Umbilical cord (tissue), 2 donors: ENCODE data around the gene RPL29. TPM values are rescaled to one million over a fixed set of nuclear protein-coding genes. Genes with fewer than 3 reads are reported as not detected.
"Not testable (repeated sequence)": the region's sequence is repeated elsewhere in the genome, so short reads cannot be mapped to it uniquely, and the experiment has no call there.

ENCODE experiments used
- DNase-seq: peaks from one replicate; pipeline ENCODE4 v3.0.0-alpha.2; 2015; ENCODE audit warnings: low spot score
- total RNA-seq: library from RNA; depleted of rRNA; stranded (reverse); fragments of >200 nt; gene quantifications from one replicate; pipeline ENCODE4 v1.2.3, GENCODE V29; 2014; ENCODE audit warnings: low replicate concordance; ENCODE audit not compliant: insufficient read depth

RPL29 gene
- total RNA-seq, 1 donor from 2014 or later, result 786 TPM

- no peak for DNase-seq
These were observed 10.5 kb upstream of the RPL29 start for GRCh38 chr3:52006017-52006819.

DNA sequence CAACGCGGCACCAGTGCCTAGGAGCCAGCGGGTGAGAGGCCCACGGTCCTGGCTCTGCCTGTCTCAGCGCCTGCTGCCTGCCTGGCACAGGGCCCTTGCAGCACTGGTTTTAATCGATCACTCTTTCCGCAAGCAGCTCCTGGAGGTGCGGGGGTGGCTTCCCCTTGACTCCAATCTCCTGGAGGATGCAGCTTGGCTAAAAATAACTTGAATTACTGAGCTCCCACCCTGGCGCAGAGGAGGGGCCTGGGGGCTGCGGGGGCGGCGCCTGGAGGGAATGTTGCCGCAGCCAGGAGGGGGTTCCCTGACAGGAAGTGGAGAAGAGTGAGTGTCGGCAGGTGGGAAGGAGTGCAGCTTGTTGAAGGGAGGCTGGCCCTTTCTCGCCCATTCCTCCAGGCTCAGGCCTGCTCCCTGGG lies 9.9 kb upstream of the RPL29 start:
- DNase-seq, result peak; percentile 53

- DNase-seq, result no peak
These were observed 9.3 kb upstream of the RPL29 start for GRCh38 chr3:52004906-52005395.

GRCh38 chr3:52004163-52004787 lies 8.6 kb upstream of the RPL29 start:
- DNase-seq, result peak; percentile 82

- no peak for DNase-seq
These were observed 7.1 kb upstream of the RPL29 start for GRCh38 chr3:52002748-52003147.

GRCh38 chr3:52001443-52001974 lies 5.8 kb upstream of the RPL29 start:
- peak; percentile 68 for DNase-seq

GRCh38 chr3:51999846-52000245 lies 4.2 kb upstream of the RPL29 start:
- no peak for DNase-seq

- DNase-seq, result no peak
These were observed 3.1 kb upstream of the RPL29 start for GRCh38 chr3:51998774-51999173.

- peak; percentile 50 for DNase-seq
These were observed 2.4 kb upstream of the RPL29 start for GRCh38 chr3:51997935-51998596.

GRCh38 chr3:51997172-51997571 lies 1.5 kb upstream of the RPL29 start:
- DNase-seq, result no peak

DNA sequence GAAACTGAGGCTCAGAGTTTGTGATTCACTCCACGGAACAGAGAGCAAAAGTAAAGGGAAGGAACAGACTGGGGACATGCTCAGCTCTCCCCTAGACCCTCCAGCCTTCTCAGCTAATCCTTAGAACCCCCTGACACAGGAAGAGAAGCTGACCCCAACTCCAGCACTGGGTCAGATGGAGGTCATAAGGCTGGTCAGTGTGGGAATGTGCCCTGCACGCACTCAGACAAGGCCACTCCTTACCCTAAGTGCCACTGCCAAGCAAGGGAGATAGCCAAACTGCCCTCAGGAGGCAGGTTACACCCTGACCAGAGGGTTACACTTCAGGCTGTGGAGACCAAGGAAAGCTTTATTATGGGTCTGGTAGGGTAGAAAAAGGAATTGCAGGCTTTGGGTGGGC lies 1.2 kb downstream of the RPL29 start:
- DNase-seq, result no peak

- not testable (repeated sequence) for DNase-seq
These were observed 2.0 kb downstream of the RPL29 start for GRCh38 chr3:51993657-51994056.

DNA sequence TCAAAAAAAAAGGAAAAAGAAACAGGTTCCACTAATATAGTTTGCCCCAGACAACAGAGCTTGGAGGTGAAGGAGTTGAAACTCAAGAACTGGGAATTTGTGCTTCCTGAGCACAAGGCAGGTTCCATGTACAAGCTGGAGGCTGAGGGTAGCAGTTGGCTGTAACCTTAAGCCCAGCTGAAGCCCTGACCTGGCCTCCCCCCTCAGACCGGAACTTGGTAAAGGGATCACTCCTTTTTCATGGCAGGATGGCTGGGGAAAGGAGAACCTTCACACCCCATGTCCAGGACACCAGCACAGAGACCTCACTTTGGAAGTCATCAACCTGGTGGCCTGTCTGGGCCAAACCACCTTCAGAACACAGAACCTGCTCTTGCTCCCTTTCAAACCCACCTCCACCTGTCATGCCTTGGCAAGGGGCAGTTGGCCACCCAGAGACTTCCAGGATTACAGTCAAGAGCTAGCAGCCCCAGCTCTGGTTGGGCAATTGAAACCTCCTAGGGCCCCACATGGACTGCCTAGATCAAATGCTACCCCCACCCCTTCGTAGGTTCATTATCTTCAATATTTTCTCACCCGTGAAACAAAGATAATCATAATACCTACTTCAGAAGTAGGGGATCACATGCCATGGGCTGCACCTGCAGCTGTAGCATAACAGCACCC lies 3.5 kb downstream of the RPL29 start:
- no peak for DNase-seq

- not testable (repeated sequence) for DNase-seq
These were observed 5.2 kb downstream of the RPL29 start for GRCh38 chr3:51990501-51990971.

DNA sequence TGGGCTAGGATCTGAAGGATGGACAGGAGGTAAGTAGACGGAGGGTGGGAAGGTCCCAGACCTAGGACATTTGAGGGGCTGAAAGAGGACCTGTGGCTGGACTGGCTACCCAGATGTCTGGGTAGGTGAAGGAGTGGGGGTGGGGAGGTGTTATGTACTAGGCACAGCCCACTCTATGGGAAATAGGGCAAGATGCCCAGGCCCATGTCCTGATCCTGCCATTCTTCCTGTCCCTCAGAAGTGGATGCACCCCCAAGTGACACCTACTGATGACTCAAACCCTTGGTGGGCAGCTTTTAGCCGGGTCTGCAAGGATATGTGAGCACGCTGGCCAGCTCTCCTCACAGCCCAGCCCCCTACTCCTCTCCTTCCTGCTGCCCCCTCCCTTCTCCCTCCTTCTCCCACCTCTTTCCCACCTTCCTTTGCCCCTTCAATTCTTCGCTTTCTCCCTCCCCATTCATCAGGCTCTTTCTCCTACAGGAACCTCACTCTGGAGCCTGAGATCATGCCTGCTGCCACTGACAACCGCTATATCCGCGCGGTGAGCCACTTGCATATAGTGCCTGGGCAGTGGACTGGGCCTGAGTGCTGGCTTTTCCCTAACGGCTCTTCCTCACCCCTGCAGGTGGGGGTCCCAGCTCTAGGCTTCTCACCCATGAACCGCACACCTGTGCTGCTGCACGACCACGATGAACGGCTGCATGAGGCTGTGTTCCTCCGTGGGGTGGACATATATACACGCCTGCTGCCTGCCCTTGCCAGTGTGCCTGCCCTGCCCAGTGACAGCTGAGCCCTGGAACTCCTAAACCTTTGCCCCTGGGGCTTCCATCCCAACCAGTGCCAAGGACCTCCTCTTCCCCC lies 7.2 kb downstream of the RPL29 start:
- no peak for DNase-seq

GRCh38 chr3:51987568-51987967 lies 8.1 kb downstream of the RPL29 start:
- DNase-seq, result no peak

- no peak for DNase-seq
These were observed 9.4 kb downstream of the RPL29 start for GRCh38 chr3:51986010-51986947.

DNA sequence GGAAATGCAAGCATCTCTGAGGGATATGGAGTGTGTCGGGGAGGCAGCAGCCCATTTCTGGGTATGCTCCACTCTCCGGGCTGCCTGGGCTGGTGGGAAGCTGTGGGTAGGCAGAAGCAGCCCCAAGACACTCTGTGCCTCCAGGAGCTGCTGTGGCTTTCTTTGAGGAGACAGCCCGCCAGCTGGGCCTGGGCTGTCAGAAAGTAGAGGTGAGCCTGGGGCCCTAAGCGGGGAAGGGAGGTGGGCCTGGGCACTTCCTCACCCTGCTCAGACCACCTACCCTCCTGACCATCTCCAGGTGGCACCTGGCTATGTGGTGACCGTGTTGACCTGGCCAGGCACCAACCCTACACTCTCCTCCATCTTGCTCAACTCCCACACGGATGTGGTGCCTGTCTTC lies 10.6 kb downstream of the RPL29 start:
- no peak for DNase-seq

DNA sequence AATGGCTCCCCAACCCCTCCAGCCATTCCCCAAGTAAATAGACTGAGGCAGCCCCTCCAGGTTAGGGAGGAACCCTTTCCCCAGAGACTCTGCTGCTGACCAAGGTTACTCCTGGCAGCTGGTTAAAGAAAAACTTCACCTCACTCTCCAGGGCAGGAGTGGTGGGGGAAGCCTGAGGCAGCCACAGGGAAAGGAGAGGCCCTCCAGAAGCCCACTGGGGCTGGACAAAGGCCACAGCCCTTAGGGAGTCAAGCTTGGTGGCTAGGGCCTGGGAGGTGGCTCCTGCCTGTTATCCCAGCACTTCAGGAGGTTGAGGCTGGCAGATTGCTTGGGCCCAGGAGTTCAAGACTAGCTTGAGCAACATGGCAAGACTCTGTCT lies 11.4 kb downstream of the RPL29 start:
- no peak for DNase-seq
